PC-3 (cell line): ENCODE data around the gene TRMT61A. TPM values are rescaled to one million over a fixed set of nuclear protein-coding genes. Genes with fewer than 3 reads are reported as not detected.

Experiments
- ATAC-seq: fragments of 200-7000 bp; cut with Tn5 transposase; 2 replicates; pipeline ENCODE4 v1.9.1; 2020; ENCODE audit warnings: mild to moderate bottlenecking, moderate library complexity
- BruUV-seq: library from RNA; stranded (reverse); fragments of 400-500 nt; replicated peaks from 2 replicates; lab custom pipeline; 2021; lab: Mats Ljungman, UMichigan
- CTCF ChIA-PET: fragments of 300-600 bp; sonication (Branson Sonifier 250); formaldehyde crosslinking; loops from one replicate; lab custom pipeline; 2022; ENCODE audit warnings: antibody characterized with exemption; lab: Charles Lee
- POLR2A ChIA-PET: fragments of 300-600 bp; sonication (Branson Sonifier 250); formaldehyde crosslinking; loops from one replicate; lab custom pipeline; 2022; ENCODE audit warnings: antibody characterized with exemption; ENCODE audit not compliant: unreplicated experiment; lab: Charles Lee
- DNase-seq: peaks from one replicate; pipeline ENCODE4 v3.0.0-alpha.2; 2015
- H2AFZ ChIP-seq: fragments of 300-600 bp; sonication (generic); 2 replicates; pipeline ENCODE4 v1.6.0; 2016; ENCODE audit warnings: antibody characterized with exemption, low read length
- H3F3A ChIP-seq: fragments of 300-600 bp; sonication (generic); one replicate; pipeline ENCODE4 v1.6.0; 2017; ENCODE audit warnings: antibody characterized with exemption, low read length, control low read depth, mild to moderate bottlenecking; ENCODE audit not compliant: unreplicated experiment
- H3K27ac ChIP-seq: fragments of 300-600 bp; sonication (generic); 2 replicates; pipeline ENCODE4 v1.5.1; 2016; ENCODE audit warnings: mild to moderate bottlenecking, low read length
- H3K27me3 ChIP-seq: fragments of 300-600 bp; sonication (generic); 2 replicates; pipeline ENCODE4 v1.6.1; 2016; ENCODE audit warnings: low read length, mixed read lengths
- H3K36me3 ChIP-seq: fragments of 300-600 bp; sonication (generic); 2 replicates; pipeline ENCODE4 v1.6.1; 2016; ENCODE audit warnings: low read depth, mixed run types, low read length, mixed read lengths
- H3K4me1 ChIP-seq: fragments of 300-600 bp; sonication (generic); 2 replicates; pipeline ENCODE4 v1.5.1; 2016; ENCODE audit warnings: low read length; ENCODE audit not compliant: insufficient read depth
- H3K4me2 ChIP-seq: fragments of 300-600 bp; sonication (generic); 2 replicates; pipeline ENCODE4 v1.6.0; 2016; ENCODE audit warnings: low read length
- H3K4me3 ChIP-seq: fragments of 300-600 bp; sonication (generic); 2 replicates; pipeline ENCODE4 v1.5.1; 2016; ENCODE audit warnings: mild to moderate bottlenecking, low read length, mixed read lengths
- H3K79me2 ChIP-seq: fragments of 300-600 bp; sonication (generic); 2 replicates; pipeline ENCODE4 v1.6.1; 2017; ENCODE audit warnings: low read length, mixed read lengths
- H3K9ac ChIP-seq: fragments of 300-600 bp; sonication (generic); 2 replicates; pipeline ENCODE4 v1.6.0; 2016; ENCODE audit warnings: mild to moderate bottlenecking, low read length
- H3K9me2 ChIP-seq: fragments of 300-600 bp; sonication (generic); replicated peaks from 2 replicates; pipeline ENCODE4 v1.6.1; 2016; ENCODE audit warnings: mixed run types, low read length, mixed read lengths
- H3K9me3 ChIP-seq: fragments of 300-600 bp; sonication (generic); 2 replicates; pipeline ENCODE4 v1.6.1; 2016; ENCODE audit warnings: low read length, mixed read lengths
- H4K20me1 ChIP-seq: fragments of 300-600 bp; sonication (generic); 2 replicates; pipeline ENCODE4 v1.6.1; 2016; ENCODE audit warnings: low read length, mixed read lengths
- EZH2 ChIP-seq: fragments of 300-600 bp; sonication (generic); IDR thresholded peaks from one replicate; pipeline ENCODE4 v1.6.1; 2017; ENCODE audit warnings: antibody characterized with exemption, mild to moderate bottlenecking, low read length; ENCODE audit not compliant: unreplicated experiment
- EZH2phosphoT487 ChIP-seq: fragments of 300-600 bp; sonication (generic); IDR thresholded peaks from 2 replicates; pipeline ENCODE4 v1.6.1; 2018; ENCODE audit warnings: mild to moderate bottlenecking, antibody characterized with exemption, low read length, borderline replicate concordance
- intact Hi-C: fragments of 100-400 bp; cut with micrococcal nuclease; formaldehyde crosslinking; loops from 2 replicates; pipeline ENCODE4 v1.9.0; 2023
- total RNA-seq: library from RNA; depleted of rRNA; stranded (reverse); fragments of >200 nt; gene quantifications from 2 replicates; pipeline ENCODE4 v1.2.3, GENCODE V29; 2014
- TF ChIP-seq, protein P1 (sequence below): fragments of 300-600 bp; sonication (generic); conservative IDR thresholded peaks from 2 replicates; pipeline ENCODE4 v1.5.1; 2017; ENCODE audit warnings: antibody characterized with exemption, low read depth, mild to moderate bottlenecking, low read length

The TRMT61A gene
- total RNA-seq, 1 experiment from 2014 or later, result 51.2 TPM

- no peaks in the 10 kb centered on the region for H3K9me2 ChIP-seq
- H3K4me2 ChIP-seq, result peak overlapping the region; percentile 96
- peak; percentile 32 for DNase-seq
- TF ChIP-seq EZH2, result no peak
- TF ChIP-seq EZH2phosphoT487, result no peak
- TF ChIP-seq, protein P1, sequence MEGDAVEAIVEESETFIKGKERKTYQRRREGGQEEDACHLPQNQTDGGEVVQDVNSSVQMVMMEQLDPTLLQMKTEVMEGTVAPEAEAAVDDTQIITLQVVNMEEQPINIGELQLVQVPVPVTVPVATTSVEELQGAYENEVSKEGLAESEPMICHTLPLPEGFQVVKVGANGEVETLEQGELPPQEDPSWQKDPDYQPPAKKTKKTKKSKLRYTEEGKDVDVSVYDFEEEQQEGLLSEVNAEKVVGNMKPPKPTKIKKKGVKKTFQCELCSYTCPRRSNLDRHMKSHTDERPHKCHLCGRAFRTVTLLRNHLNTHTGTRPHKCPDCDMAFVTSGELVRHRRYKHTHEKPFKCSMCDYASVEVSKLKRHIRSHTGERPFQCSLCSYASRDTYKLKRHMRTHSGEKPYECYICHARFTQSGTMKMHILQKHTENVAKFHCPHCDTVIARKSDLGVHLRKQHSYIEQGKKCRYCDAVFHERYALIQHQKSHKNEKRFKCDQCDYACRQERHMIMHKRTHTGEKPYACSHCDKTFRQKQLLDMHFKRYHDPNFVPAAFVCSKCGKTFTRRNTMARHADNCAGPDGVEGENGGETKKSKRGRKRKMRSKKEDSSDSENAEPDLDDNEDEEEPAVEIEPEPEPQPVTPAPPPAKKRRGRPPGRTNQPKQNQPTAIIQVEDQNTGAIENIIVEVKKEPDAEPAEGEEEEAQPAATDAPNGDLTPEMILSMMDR, result no peak
- no peaks in the 10 kb centered on the region for H3K27me3 ChIP-seq
- peaks cover 4% of the 10 kb centered on the region; the same call in 1 of the 2 replicates for H3K36me3 ChIP-seq
- no TSS peak for BruUV-seq
- CTCF ChIA-PET, result no interaction called here
- intact Hi-C loops, result no loop called here
- H3K27ac ChIP-seq, result no peak overlapping the region
- H3K9me3 ChIP-seq, result no peaks in the 10 kb centered on the region
- no peaks in the 10 kb centered on the region for H3F3A ChIP-seq
- H3K4me3 ChIP-seq, result peak overlapping the region; percentile 94
- H3K79me2 ChIP-seq, result peaks cover 41% of the 10 kb centered on the region
- peaks cover 8% of the 10 kb centered on the region; the same call in 1 of the 2 replicates for H4K20me1 ChIP-seq
- no peak for ATAC-seq
- peaks cover 22% of the 10 kb centered on the region for H3K4me1 ChIP-seq
- POLR2A ChIA-PET, result no interaction called here
- H3K9ac ChIP-seq, result no peak overlapping the region
- no peak overlapping the region for H2AFZ ChIP-seq
These were observed 1.4 kb downstream of the TRMT61A start for GRCh38 chr14:103530390-103530789.

DNA sequence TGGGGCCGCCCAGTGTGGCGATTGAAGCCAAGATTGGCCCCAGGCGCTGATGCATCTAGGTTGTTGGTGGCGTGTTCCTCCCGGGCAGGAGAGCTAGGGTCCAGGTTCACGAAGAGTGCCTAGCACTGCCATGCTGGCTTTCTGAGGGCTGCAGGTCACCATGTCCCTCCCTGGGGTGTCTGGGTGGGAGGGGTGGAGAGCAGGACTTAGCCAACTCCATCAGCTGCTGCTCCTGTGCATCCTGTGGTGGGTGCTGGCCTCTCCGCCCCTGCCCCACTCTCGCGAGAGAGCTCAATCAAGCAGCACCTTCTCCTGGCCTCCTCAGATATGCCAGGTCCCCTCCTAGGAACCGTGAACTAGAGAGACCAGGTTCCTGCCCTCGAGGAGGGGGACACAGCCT lies 1.8 kb downstream of the TRMT61A start:
- H3K27me3 ChIP-seq, result no peaks in the 10 kb centered on the region
- ATAC-seq (no peak), DNase-seq (no peak)
- H3K9me2 ChIP-seq, result no peaks in the 10 kb centered on the region
- H4K20me1 ChIP-seq, result peaks cover 8% of the 10 kb centered on the region; the same call in 1 of the 2 replicates
- H3K36me3 ChIP-seq, result peaks cover 4% of the 10 kb centered on the region; the same call in 1 of the 2 replicates
- no peak overlapping the region for H2AFZ ChIP-seq
- H3F3A ChIP-seq, result no peaks in the 10 kb centered on the region
- no peak overlapping the region for H3K27ac ChIP-seq
- CTCF ChIA-PET, result no interaction called here
- H3K4me3 ChIP-seq, result peak overlapping the region; percentile 94; the same call in 1 of the 2 replicates
- POLR2A ChIA-PET, result no interaction called here
- TF ChIP-seq EZH2phosphoT487 (no peak), EZH2 (no peak)
- TF ChIP-seq, protein P1, result no peak
- no TSS peak for BruUV-seq
- intact Hi-C loops, result no loop called here
- H3K9me3 ChIP-seq, result no peaks in the 10 kb centered on the region
- H3K4me1 ChIP-seq, result peaks cover 22% of the 10 kb centered on the region
- peak overlapping the region; percentile 96 for H3K4me2 ChIP-seq
- H3K9ac ChIP-seq, result no peak overlapping the region
- peaks cover 41% of the 10 kb centered on the region for H3K79me2 ChIP-seq

GRCh38 chr14:103531421-103532215 lies 2.6 kb downstream of the TRMT61A start:
- no peak overlapping the region for H3K4me3 ChIP-seq
- H4K20me1 ChIP-seq, result peaks cover 8% of the 10 kb centered on the region; the same call in 1 of the 2 replicates
- no peaks in the 10 kb centered on the region for H3F3A ChIP-seq
- 0 out of 2 replicates have a peak overlapping the region, but pooled peaks have one; percentile 96 for H3K4me2 ChIP-seq
- no peak overlapping the region for H2AFZ ChIP-seq
- H3K27ac ChIP-seq, result no peak overlapping the region
- H3K9me3 ChIP-seq, result no peaks in the 10 kb centered on the region
- H3K9me2 ChIP-seq, result no peaks in the 10 kb centered on the region
- ATAC-seq (no peak), DNase-seq (no peak)
- no peak overlapping the region for H3K9ac ChIP-seq
- H3K79me2 ChIP-seq, result peaks cover 41% of the 10 kb centered on the region
- CTCF ChIA-PET, result no interaction called here
- H3K36me3 ChIP-seq, result peaks cover 4% of the 10 kb centered on the region; the same call in 1 of the 2 replicates
- TF ChIP-seq, protein P1, result no peak
- TF ChIP-seq EZH2 (no peak), EZH2phosphoT487 (no peak)
- intact Hi-C loops, result no loop called here
- H3K4me1 ChIP-seq, result peaks cover 22% of the 10 kb centered on the region
- no TSS peak for BruUV-seq
- POLR2A ChIA-PET, result interaction anchor here (0.6 kb wide), 1 partner anchor 12 kb away, joined by 3 read pairs; no protein-coding TSS in a partner anchor
- no peaks in the 10 kb centered on the region for H3K27me3 ChIP-seq
